Activated T-helper 2 cell treated with anti-CD3 and anti-CD28 coated beads, Interferon-gamma antibody, Interleukin-2, Interleukin-4, amounts not matched to agents 10 μg/mL and 5 μg/mL and 100 μg/mL, durations not matched to agents 14 hours and 24 hours and 36 hours (primary cell): ENCODE measurements around the gene ZC3H13. TPM values are rescaled to one million over a fixed set of nuclear protein-coding genes. Genes with fewer than 3 reads are reported as not detected.

ENCODE experiments used
- DNase-seq: peaks from one replicate; pipeline ENCODE4 v3.0.0; 2021; ENCODE audit warnings: low spot score
- H3K27ac Mint-ChIP-seq: one replicate; pipeline ENCODE4 v1.8.0; 2021; ENCODE audit warnings: mixed read lengths
- H3K27me3 Mint-ChIP-seq: one replicate; pipeline ENCODE4 v1.8.0; 2021; ENCODE audit warnings: low read depth, mixed read lengths
- H3K36me3 Mint-ChIP-seq: one replicate; pipeline ENCODE4 v1.8.0; 2021; ENCODE audit warnings: low read depth, mixed read lengths
- H3K4me1 Mint-ChIP-seq: one replicate; pipeline ENCODE4 v1.8.0; 2021; ENCODE audit warnings: low read depth, mixed read lengths
- H3K4me3 Mint-ChIP-seq: one replicate; pipeline ENCODE4 v1.8.0; 2021; ENCODE audit warnings: low read depth, mild to moderate bottlenecking, moderate library complexity, mixed read lengths
- H3K9me3 Mint-ChIP-seq: one replicate; pipeline ENCODE4 v1.8.0; 2021; ENCODE audit warnings: mixed read lengths
- intact Hi-C: fragments of 100-400 bp; cut with micrococcal nuclease; formaldehyde crosslinking; loops from one replicate; pipeline ENCODE4 v1.15.1; 2023
- total RNA-seq: library from RNA; stranded (reverse); gene quantifications from 2 replicates; pipeline ENCODE4 v1.2.3, GENCODE V29; 2022

Gene ZC3H13
- total RNA-seq, 1 donor from 2014 or later: 55.2 TPM

DNA sequence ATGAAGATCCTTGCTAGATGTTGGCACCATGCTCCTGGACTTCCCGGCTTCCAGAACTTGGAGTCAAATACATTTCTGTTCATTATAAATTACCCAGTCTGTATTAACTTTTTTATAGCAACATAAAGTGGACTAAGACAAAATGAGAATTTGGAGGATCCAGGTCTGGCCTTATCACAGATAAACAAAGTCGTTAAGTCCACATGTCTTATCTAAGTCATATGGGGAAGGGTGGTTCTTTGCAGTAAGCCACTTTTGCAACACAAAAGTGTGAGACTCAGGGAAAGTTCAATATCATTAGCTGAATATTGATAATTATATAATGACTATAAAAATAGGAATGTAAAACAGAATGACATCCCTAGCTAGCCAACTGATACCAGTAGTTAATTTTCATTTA lies 109.4 kb downstream of the ZC3H13 start:
- intact Hi-C loops: no loop called here
- DNase-seq: no peak
- Mint-ChIP-seq H3K27me3 (peaks cover 5% of the 10 kb centered on the region), H3K9me3 (no peaks in the 10 kb centered on the region), H3K4me3 (no peak overlapping the region), H3K27ac (no peak overlapping the region), H3K4me1 (peaks cover 4% of the 10 kb centered on the region), H3K36me3 (no peaks in the 10 kb centered on the region)

DNA sequence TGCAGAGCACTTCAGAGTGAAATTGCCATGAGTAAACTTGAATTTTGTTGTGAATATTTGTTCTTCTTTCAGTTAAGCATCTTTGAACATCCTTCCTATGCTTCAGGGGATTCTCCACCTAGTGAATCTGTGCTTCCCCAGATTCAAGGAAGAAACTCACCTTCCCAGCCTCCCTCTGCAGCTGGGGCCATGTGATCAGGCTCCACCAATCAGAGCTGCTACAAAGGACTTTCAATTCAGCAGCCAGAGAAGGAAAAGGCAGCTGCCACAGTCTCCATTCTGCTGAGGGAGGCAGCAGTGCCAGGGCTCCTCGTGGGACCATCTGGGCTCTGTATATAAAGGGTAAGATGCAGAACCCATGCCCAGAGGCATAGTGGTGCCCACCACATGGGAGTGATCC lies 111.3 kb downstream of the ZC3H13 start:
- Mint-ChIP-seq H3K4me3 (no peak overlapping the region), H3K4me1 (no peaks in the 10 kb centered on the region), H3K27ac (no peak overlapping the region), H3K36me3 (no peaks in the 10 kb centered on the region), H3K9me3 (no peaks in the 10 kb centered on the region), H3K27me3 (peaks cover 6% of the 10 kb centered on the region)
- no peak for DNase-seq
- intact Hi-C loops: no loop called here

DNA sequence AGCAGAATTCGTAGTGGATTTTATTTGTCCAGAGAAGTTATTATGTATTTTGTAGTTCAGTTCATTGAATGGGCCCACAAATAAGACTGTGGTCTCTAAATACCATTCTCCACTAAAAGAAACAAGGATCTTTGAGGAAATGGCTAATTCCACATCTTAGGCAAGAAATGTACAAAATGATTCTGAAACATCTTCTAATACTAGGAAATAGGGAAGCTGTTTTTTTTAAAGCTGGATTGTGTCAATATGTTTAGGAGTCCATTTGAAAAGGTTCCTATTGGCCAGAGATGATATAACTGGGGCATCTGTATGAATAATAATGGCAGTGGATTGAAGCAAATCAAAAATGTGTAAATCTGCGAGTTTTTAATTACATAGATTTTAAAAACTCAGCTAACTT lies 112.5 kb downstream of the ZC3H13 start:
- Mint-ChIP-seq H3K27me3 (peaks cover 6% of the 10 kb centered on the region), H3K4me3 (no peak overlapping the region), H3K4me1 (no peaks in the 10 kb centered on the region), H3K27ac (no peak overlapping the region), H3K36me3 (no peaks in the 10 kb centered on the region), H3K9me3 (no peaks in the 10 kb centered on the region)
- DNase-seq: no peak
- intact Hi-C loops: no loop called here

DNA sequence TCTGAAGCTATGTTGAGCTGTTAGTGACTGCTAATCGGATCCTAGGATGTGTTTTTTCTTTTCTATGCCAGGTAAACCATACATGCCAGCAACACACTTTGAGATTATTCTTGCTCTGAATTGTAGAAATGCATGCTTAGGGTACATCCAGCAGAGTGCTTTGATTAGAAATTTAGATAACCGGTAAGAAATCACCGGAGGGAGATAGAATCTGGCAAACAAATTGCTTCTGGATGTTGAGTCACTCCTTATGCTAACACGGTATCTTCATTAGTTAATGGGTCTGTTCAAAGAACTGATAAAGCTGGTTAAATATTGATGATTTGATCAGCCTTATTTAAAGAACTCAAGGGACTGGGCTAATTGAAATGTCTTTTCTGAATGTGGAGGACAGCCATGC lies 115.9 kb downstream of the ZC3H13 start:
- no peaks in the 10 kb centered on the region for H3K9me3 Mint-ChIP-seq
- no peaks in the 10 kb centered on the region for H3K36me3 Mint-ChIP-seq
- no peak overlapping the region for H3K4me3 Mint-ChIP-seq
- intact Hi-C loops: no loop called here
- peaks cover 11% of the 10 kb centered on the region for H3K27me3 Mint-ChIP-seq
- no peak overlapping the region for H3K27ac Mint-ChIP-seq
- H3K4me1 Mint-ChIP-seq: no peaks in the 10 kb centered on the region
- no peak for DNase-seq

DNA sequence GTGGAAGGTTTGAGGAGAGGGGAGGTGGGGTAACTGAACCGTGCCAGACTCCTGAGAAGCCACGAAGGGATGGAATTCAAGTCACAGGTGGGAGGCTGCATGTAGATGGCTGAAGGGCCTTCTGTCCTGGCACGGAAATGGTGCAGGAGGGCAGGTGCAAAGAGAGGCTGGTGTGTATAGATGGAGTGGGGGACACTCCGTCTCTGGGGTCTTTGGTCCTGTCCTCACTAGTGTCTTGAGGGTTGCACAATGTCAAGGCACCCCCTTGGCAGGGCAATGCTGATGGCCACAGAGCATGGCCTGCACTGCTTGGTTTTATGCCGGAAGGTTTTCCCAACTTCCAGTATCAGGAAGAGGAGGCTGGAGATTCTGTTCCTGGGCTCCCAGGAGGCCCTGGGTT lies 118.3 kb downstream of the ZC3H13 start:
- H3K27ac Mint-ChIP-seq: no peak overlapping the region
- DNase-seq: no peak
- H3K9me3 Mint-ChIP-seq: no peaks in the 10 kb centered on the region
- no peaks in the 10 kb centered on the region for H3K36me3 Mint-ChIP-seq
- no peaks in the 10 kb centered on the region for H3K4me1 Mint-ChIP-seq
- H3K4me3 Mint-ChIP-seq: no peak overlapping the region
- intact Hi-C loops: no loop called here
- peaks cover 11% of the 10 kb centered on the region for H3K27me3 Mint-ChIP-seq

DNA sequence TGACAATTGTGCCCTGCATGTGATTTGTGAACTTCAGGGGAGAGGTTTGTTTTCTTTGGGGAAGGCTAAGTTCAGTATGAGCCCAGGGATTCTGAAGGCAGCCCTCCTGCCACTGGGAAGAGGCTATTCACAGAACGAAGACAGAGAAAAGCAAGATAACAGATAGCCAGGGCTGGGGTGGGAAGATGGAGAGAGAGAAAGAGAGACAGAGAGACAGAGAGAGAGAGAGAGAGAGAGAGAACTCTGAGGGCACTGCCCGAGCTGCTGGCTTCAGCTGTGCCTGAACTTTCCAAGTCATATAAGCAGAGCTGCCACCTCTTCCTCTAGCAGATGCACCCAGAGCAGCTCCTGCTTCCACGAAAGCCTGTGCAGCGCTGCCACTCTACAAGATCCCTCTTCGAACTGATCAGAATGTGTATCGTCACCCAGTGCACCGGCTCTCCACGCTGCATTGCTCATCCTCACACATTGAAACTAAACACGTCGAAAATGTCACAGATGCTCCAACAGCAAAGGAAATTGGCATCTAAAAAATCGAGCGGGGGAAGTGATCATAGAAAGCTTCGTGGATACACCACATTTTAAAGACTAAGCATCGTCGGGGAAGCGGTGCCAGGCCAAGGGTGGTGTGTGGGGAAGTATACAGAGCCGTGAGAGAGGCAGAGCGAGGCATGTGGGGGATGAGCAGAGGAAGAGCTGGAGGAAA lies 119.2 kb downstream of the ZC3H13 start:
- intact Hi-C loops: no loop called here
- Mint-ChIP-seq H3K4me1 (no peaks in the 10 kb centered on the region), H3K27ac (no peak overlapping the region), H3K27me3 (peaks cover 11% of the 10 kb centered on the region), H3K9me3 (no peaks in the 10 kb centered on the region), H3K36me3 (no peaks in the 10 kb centered on the region), H3K4me3 (no peak overlapping the region)
- DNase-seq: no peak

DNA sequence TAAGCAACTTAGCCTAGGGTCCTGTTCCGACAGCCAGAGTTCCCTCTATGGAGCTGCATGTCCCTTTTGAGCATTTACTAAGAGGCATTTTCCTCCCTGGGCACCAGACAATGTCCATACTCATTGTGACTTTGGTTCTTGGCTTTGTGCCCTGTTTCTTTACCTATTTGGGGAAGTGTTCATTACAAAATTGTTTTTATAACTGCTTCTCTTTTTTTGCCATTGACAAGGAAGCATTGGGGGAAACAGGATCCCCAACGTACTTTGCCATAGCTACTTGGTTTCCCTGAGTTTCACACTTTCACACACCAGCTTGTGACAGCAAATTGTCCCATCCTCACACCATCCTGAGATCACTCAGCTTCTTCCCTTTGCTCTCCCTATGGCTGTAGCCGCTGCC lies 119.9 kb downstream of the ZC3H13 start:
- Mint-ChIP-seq H3K27ac (no peak overlapping the region), H3K4me3 (no peak overlapping the region), H3K27me3 (peaks cover 11% of the 10 kb centered on the region), H3K9me3 (no peaks in the 10 kb centered on the region), H3K4me1 (no peaks in the 10 kb centered on the region), H3K36me3 (no peaks in the 10 kb centered on the region)
- intact Hi-C loops: no loop called here
- DNase-seq: no peak

DNA sequence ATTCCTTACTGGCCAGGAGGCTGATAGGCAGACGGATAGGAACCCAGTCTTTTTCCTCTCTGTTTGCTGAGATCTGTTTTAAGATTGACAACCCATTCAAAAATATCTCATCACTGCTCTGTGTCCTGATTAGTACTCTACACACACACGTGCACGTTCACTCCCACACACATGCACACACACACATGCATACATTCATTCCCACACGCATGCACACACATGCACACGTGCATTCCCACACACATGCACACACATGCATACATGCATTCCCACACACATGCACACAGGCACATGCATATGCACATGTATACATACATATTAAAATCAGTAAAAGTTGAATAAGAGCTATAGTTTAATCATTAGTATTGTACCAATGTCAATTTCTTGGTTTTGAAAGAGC lies 120.4 kb downstream of the ZC3H13 start:
- Mint-ChIP-seq H3K27me3 (peaks cover 11% of the 10 kb centered on the region), H3K4me1 (no peaks in the 10 kb centered on the region), H3K9me3 (no peaks in the 10 kb centered on the region), H3K27ac (no peak overlapping the region), H3K36me3 (no peaks in the 10 kb centered on the region), H3K4me3 (no peak overlapping the region)
- intact Hi-C loops: no loop called here
- DNase-seq: no peak

DNA sequence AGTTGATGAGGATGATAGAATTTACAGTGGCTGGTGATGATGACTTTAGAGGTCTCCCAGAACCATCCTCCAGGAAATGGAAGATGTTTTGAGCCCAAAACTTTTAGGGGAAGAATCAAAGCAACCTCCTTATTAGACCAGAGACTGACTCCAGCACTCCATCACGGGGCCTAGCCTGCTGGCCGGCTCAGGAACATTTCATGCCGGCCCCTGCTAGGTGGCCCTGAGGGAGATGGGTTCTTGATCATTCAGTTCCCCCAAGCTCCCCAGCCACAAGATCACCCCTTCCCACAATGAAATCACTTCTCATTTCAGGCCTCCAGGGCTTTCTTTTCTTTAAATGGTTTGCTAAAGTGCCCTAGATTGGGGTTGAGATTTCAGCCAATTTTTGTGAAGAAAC lies 121.3 kb downstream of the ZC3H13 start:
- DNase-seq: no peak
- no peaks in the 10 kb centered on the region for H3K36me3 Mint-ChIP-seq
- peaks cover 10% of the 10 kb centered on the region for H3K27me3 Mint-ChIP-seq
- intact Hi-C loops: no loop called here
- H3K9me3 Mint-ChIP-seq: no peaks in the 10 kb centered on the region
- H3K4me1 Mint-ChIP-seq: no peaks in the 10 kb centered on the region
- H3K27ac Mint-ChIP-seq: no peak overlapping the region
- H3K4me3 Mint-ChIP-seq: no peak overlapping the region

DNA sequence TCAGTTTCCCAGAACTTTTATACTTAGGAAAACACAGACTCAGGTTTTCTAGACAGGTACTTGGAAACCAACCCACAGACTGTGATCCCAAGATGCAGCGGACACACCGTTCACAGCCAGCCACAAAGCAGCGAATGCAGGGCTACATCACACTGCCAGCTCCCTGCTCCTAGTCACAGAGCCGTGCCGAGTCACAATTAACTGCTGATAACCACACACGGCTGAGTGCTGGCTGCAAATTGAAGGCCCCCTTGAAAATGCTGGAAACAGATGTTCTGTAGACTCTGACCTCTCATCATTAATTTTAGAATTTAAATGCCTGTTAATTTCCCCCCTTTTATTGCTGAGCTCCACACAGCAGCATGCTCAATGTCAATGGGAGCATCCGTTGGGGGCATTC lies 122.4 kb downstream of the ZC3H13 start:
- Mint-ChIP-seq H3K27ac (no peak overlapping the region), H3K4me1 (no peaks in the 10 kb centered on the region), H3K27me3 (peaks cover 13% of the 10 kb centered on the region), H3K36me3 (no peaks in the 10 kb centered on the region), H3K4me3 (no peak overlapping the region), H3K9me3 (no peaks in the 10 kb centered on the region)
- intact Hi-C loops: no loop called here
- no peak for DNase-seq

DNA sequence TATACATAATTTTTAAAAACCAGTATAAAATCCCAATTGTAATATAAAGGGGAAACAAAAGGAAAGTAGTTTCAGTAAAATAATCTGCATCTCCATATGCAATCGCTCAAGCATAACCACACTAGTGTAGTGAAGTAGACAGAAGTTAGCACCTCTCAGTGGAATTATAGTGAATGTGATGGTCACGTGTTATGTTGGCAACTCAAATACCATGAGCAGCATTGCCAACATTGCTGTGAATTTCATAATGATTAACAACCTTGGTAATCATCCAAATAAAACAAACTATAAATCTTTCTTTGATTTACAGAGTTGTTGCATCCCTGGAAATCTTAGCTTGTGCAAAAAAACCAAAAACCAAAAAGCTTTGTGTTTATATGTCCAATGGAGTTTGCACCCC lies 123.7 kb downstream of the ZC3H13 start:
- intact Hi-C loops: no loop called here
- H3K27me3 Mint-ChIP-seq: peaks cover 13% of the 10 kb centered on the region
- H3K9me3 Mint-ChIP-seq: no peaks in the 10 kb centered on the region
- H3K36me3 Mint-ChIP-seq: no peaks in the 10 kb centered on the region
- no peak overlapping the region for H3K4me3 Mint-ChIP-seq
- DNase-seq: no peak
- H3K4me1 Mint-ChIP-seq: no peaks in the 10 kb centered on the region
- H3K27ac Mint-ChIP-seq: no peak overlapping the region

DNA sequence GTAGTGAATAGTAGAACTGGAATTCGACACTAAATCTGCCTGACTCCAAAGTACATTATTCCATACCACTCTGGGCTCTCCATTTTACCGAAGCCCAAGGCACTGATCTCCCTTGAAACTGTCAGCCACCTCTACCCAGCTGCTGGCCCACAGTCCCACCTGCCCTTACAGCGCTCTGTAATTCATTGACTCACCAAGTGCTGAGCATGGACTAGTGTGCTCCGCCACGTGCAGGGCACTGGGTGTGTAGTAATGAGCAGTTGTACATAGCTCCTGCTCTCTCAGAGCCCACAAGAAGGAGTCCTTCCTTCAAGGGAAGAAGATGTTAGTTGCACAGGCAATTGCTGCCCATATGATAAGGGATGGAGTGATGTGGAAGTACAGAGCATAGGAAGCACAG lies 124.4 kb downstream of the ZC3H13 start:
- H3K9me3 Mint-ChIP-seq: no peaks in the 10 kb centered on the region
- no peaks in the 10 kb centered on the region for H3K4me1 Mint-ChIP-seq
- no peak overlapping the region for H3K27ac Mint-ChIP-seq
- peaks cover 8% of the 10 kb centered on the region for H3K27me3 Mint-ChIP-seq
- no peaks in the 10 kb centered on the region for H3K36me3 Mint-ChIP-seq
- intact Hi-C loops: no loop called here
- H3K4me3 Mint-ChIP-seq: no peak overlapping the region
- no peak for DNase-seq

DNA sequence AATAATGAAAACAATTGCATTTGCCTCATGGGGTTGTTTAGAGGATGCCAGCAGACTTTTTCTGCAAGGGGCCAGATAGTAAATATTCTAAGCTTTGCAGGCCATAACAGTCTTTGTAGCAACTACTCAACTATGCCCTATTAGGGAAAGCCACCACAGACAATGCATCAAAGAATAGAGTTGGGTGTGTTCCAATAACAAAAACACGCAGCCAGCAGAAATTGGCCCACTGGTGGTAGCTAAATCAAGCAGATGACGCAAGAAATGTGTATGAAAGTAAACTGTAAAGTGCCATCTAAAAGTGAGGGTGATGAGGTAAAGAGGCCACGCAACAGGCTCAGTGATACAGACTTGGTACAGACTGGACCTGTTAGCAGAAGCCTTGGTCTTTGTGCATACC lies 125.8 kb downstream of the ZC3H13 start:
- H3K36me3 Mint-ChIP-seq: no peaks in the 10 kb centered on the region
- no peak for DNase-seq
- H3K4me3 Mint-ChIP-seq: no peak overlapping the region
- no peak overlapping the region for H3K27ac Mint-ChIP-seq
- H3K27me3 Mint-ChIP-seq: peaks cover 3% of the 10 kb centered on the region
- H3K9me3 Mint-ChIP-seq: no peaks in the 10 kb centered on the region
- intact Hi-C loops: no loop called here
- no peaks in the 10 kb centered on the region for H3K4me1 Mint-ChIP-seq

DNA sequence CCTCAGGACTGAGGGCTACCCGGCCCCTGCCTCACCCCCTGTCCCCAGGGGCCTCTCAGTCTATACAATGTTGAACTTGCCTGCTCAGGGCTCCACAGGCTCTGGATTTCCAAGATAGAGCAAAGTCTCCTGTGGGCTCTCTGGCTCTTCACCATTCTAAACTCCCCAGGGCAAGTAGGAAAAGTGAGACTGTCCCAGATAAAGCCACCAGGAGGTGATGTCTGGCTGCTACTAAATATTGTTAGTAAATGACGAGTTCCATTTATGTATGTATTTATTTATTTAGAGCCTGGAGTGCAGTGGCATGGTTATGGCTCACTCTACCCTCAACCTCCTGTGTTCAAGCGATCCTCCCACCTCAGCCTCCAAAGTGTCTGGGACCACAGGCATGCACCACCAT lies 127.4 kb downstream of the ZC3H13 start:
- Mint-ChIP-seq H3K9me3 (no peaks in the 10 kb centered on the region), H3K4me1 (no peaks in the 10 kb centered on the region), H3K36me3 (no peaks in the 10 kb centered on the region), H3K4me3 (no peak overlapping the region), H3K27me3 (peaks cover 3% of the 10 kb centered on the region), H3K27ac (no peak overlapping the region)
- no peak for DNase-seq
- intact Hi-C loops: no loop called here
